Stimulated activated naive CD8-positive, alpha-beta T cell treated with anti-CD3 and anti-CD28 coated beads, Interleukin-15, amount 100 ng/mL, for 72 hours (primary cell): ENCODE data around the gene IGSF8.
"Not testable (repeated sequence)": the region's sequence is repeated elsewhere in the genome, so short reads cannot be mapped to it uniquely, and the experiment has no call there.

Experiments used
- ATAC-seq: fragments of 150-1000 bp; cut with Tn5 transposase; 2 replicates; pipeline ENCODE4 v1.10.0; 2021; ENCODE audit warnings: mild to moderate bottlenecking, moderate library complexity
- DNase-seq, 2 donors: peaks; one replicate each; pipeline ENCODE4 v3.0.0; 2021 to 2022
- H3K27ac Mint-ChIP-seq, 2 donors: one replicate each; pipeline ENCODE4 v1.8.0; 2022; ENCODE audit warnings: mild to moderate bottlenecking in 2 of 2, mixed read lengths in 2 of 2, moderate library complexity in 2 of 2
- H3K27me3 Mint-ChIP-seq: one replicate; pipeline ENCODE4 v1.8.0; 2022; ENCODE audit warnings: mixed read lengths
- H3K4me1 Mint-ChIP-seq: one replicate; pipeline ENCODE4 v1.8.0; 2022; ENCODE audit warnings: mild to moderate bottlenecking, mixed read lengths
- H3K4me3 Mint-ChIP-seq, 2 donors: one replicate each; pipeline ENCODE4 v1.8.0; 2022; ENCODE audit warnings: mild to moderate bottlenecking in 2 of 2, mixed read lengths in 2 of 2, moderate library complexity in 1 of 2
- H3K9me3 Mint-ChIP-seq, 2 donors: one replicate each; pipeline ENCODE4 v1.8.0; 2022; ENCODE audit warnings: mixed read lengths in 2 of 2

IGSF8 gene

GRCh38 chr1:160129966-160130365, 31.5 kb upstream of the IGSF8 start:
- Mint-ChIP-seq H3K9me3 (no peaks in the 10 kb centered on the region), H3K27me3 (peaks cover 26% of the 10 kb centered on the region), H3K4me3 (no peak overlapping the region), H3K27ac (no peak overlapping the region), H3K4me1 (peaks cover 6% of the 10 kb centered on the region)
- ATAC-seq (no peak), DNase-seq (no peak)

- H3K27ac Mint-ChIP-seq: no peak overlapping the region
- H3K4me3 Mint-ChIP-seq: no peak overlapping the region
- DNase-seq (no peak), ATAC-seq (no peak)
- H3K4me1 Mint-ChIP-seq: peaks cover 6% of the 10 kb centered on the region
- no peaks in the 10 kb centered on the region for H3K9me3 Mint-ChIP-seq
- peaks cover 26% of the 10 kb centered on the region for H3K27me3 Mint-ChIP-seq
Measured at GRCh38 chr1:160129558-160129957, 31.1 kb upstream of the IGSF8 start.

GRCh38 chr1:160129046-160129445, 30.6 kb upstream of the IGSF8 start:
- Mint-ChIP-seq H3K27ac (no peak overlapping the region), H3K4me1 (peaks cover 6% of the 10 kb centered on the region), H3K9me3 (no peaks in the 10 kb centered on the region), H3K4me3 (no peak overlapping the region), H3K27me3 (peaks cover 26% of the 10 kb centered on the region)
- ATAC-seq: no peak
- DNase-seq: no peak

- no peak for ATAC-seq
- peaks cover 6% of the 10 kb centered on the region for H3K4me1 Mint-ChIP-seq
- H3K27ac Mint-ChIP-seq: no peak overlapping the region
- no peak for DNase-seq
- H3K9me3 Mint-ChIP-seq: no peaks in the 10 kb centered on the region
- H3K4me3 Mint-ChIP-seq: no peak overlapping the region
- H3K27me3 Mint-ChIP-seq: peaks cover 26% of the 10 kb centered on the region
Measured at GRCh38 chr1:160128636-160129035, 30.2 kb upstream of the IGSF8 start.

GRCh38 chr1:160127865-160128523, 29.6 kb upstream of the IGSF8 start:
- H3K27ac Mint-ChIP-seq: no peak overlapping the region
- H3K27me3 Mint-ChIP-seq: peaks cover 23% of the 10 kb centered on the region
- no peak overlapping the region for H3K4me3 Mint-ChIP-seq
- peaks cover 6% of the 10 kb centered on the region for H3K4me1 Mint-ChIP-seq
- DNase-seq (no peak), ATAC-seq (no peak)
- no peaks in the 10 kb centered on the region for H3K9me3 Mint-ChIP-seq

- no peak overlapping the region for H3K4me3 Mint-ChIP-seq
- no peak overlapping the region for H3K27ac Mint-ChIP-seq
- ATAC-seq (no peak), DNase-seq (no peak)
- H3K4me1 Mint-ChIP-seq: peaks cover 6% of the 10 kb centered on the region
- no peaks in the 10 kb centered on the region for H3K9me3 Mint-ChIP-seq
- peaks cover 16% of the 10 kb centered on the region for H3K27me3 Mint-ChIP-seq
Measured at GRCh38 chr1:160127381-160127780, 29.0 kb upstream of the IGSF8 start.

GRCh38 chr1:160126342-160126741, 27.9 kb upstream of the IGSF8 start:
- H3K4me1 Mint-ChIP-seq, H3K4me3 Mint-ChIP-seq, H3K9me3 Mint-ChIP-seq, ATAC-seq, H3K27me3 Mint-ChIP-seq, H3K27ac Mint-ChIP-seq, DNase-seq: not testable (repeated sequence)

GRCh38 chr1:160125746-160126145, 27.3 kb upstream of the IGSF8 start:
- no peak for ATAC-seq
- no peak for DNase-seq
- Mint-ChIP-seq H3K27me3 (peaks cover 8% of the 10 kb centered on the region), H3K4me3 (no peak overlapping the region), H3K4me1 (peaks cover 6% of the 10 kb centered on the region), H3K27ac (no peak overlapping the region), H3K9me3 (no peaks in the 10 kb centered on the region)

- DNase-seq: no peak
- H3K4me1 Mint-ChIP-seq: peaks cover 6% of the 10 kb centered on the region
- no peaks in the 10 kb centered on the region for H3K9me3 Mint-ChIP-seq
- H3K27ac Mint-ChIP-seq: no peak overlapping the region
- H3K4me3 Mint-ChIP-seq: no peak overlapping the region
- no peak for ATAC-seq
- peaks cover 8% of the 10 kb centered on the region for H3K27me3 Mint-ChIP-seq
Measured at GRCh38 chr1:160124705-160125478, 26.5 kb upstream of the IGSF8 start.

- Mint-ChIP-seq H3K9me3 (no peaks in the 10 kb centered on the region), H3K4me1 (peaks cover 6% of the 10 kb centered on the region), H3K4me3 (no peak overlapping the region), H3K27me3 (no peaks in the 10 kb centered on the region), H3K27ac (no peak overlapping the region)
- ATAC-seq: no peak
- DNase-seq: no peak
Measured at GRCh38 chr1:160123726-160124125, 25.3 kb upstream of the IGSF8 start.

DNA sequence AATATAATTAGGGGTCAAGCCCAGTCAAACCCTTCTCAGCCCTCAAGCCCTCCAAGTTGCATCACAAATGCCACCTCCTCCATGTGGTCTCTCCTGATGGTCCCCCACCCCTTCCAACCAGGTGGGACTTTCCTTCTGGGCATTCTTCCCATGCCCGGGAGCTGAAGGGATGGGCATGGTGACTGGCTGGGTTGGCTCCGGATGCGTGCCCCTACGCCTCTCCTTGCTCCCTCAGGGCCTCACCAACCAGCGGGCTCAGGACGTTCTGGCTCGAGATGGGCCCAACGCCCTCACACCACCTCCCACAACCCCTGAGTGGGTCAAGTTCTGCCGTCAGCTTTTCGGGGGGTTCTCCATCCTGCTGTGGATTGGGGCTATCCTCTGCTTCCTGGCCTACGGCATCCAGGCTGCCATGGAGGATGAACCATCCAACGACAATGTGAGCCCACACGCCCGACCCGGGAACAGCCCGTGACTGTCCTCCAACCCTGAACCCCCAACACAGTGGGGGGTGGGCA, 24.6 kb upstream of the IGSF8 start:
- Mint-ChIP-seq H3K9me3 (no peaks in the 10 kb centered on the region), H3K4me1 (peaks cover 2% of the 10 kb centered on the region)

GRCh38 chr1:160121388-160121787, 23.0 kb upstream of the IGSF8 start:
- Mint-ChIP-seq H3K4me3 (no peak overlapping the region), H3K9me3 (no peaks in the 10 kb centered on the region), H3K27ac (no peak overlapping the region), H3K27me3 (peaks cover 5% of the 10 kb centered on the region), H3K4me1 (no peaks in the 10 kb centered on the region)
- no peak for DNase-seq
- ATAC-seq: no peak

More for the DNA sequence above, 24.6 kb upstream of the IGSF8 start:
- DNase-seq: no peak
- H3K4me3 Mint-ChIP-seq: no peak overlapping the region
- H3K27me3 Mint-ChIP-seq: no peaks in the 10 kb centered on the region
- no peak overlapping the region for H3K27ac Mint-ChIP-seq
- no peak for ATAC-seq

- Mint-ChIP-seq H3K4me3 (no peak overlapping the region), H3K27ac (no peak overlapping the region), H3K27me3 (peaks cover 10% of the 10 kb centered on the region), H3K9me3 (no peaks in the 10 kb centered on the region), H3K4me1 (no peaks in the 10 kb centered on the region)
- ATAC-seq (no peak), DNase-seq (no peak)
Measured at GRCh38 chr1:160120797-160121196, 22.4 kb upstream of the IGSF8 start.

- Mint-ChIP-seq H3K27ac (no peak overlapping the region), H3K4me3 (no peak overlapping the region), H3K4me1 (no peaks in the 10 kb centered on the region), H3K9me3 (no peaks in the 10 kb centered on the region), H3K27me3 (peaks cover 10% of the 10 kb centered on the region)
- ATAC-seq: no peak
- DNase-seq: no peak
Measured at GRCh38 chr1:160118928-160119327, 20.5 kb upstream of the IGSF8 start.

DNA sequence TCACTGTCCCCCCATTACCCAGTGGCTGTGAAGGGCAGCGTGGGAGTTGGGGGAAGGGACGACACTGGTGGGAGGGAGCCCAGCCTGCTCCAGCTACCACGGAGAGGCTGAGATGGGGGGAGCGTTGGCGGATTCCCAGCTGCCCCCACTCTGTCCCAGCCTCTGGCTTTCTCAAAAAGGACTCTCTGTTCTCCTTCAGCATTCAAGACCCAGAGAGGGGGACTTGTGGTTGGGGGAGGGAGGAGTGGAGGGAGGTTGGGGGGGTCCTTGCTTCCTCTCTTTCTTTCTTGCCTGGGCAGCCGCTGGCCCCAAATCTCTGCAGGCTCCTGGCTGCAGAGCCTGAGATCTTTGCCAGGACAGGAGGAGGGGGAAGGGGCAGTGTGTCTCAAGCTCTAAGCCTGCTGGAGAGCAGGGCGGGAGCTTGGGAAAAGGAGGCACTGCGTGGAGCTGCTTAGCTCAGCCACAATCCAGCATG, 19.3 kb upstream of the IGSF8 start:
- ATAC-seq (no peak), DNase-seq (no peak)
- no peaks in the 10 kb centered on the region for H3K9me3 Mint-ChIP-seq
- no peak overlapping the region for H3K4me3 Mint-ChIP-seq
- no peaks in the 10 kb centered on the region for H3K4me1 Mint-ChIP-seq
- H3K27me3 Mint-ChIP-seq: peaks cover 10% of the 10 kb centered on the region
- H3K27ac Mint-ChIP-seq: no peak overlapping the region

- no peak overlapping the region for H3K27ac Mint-ChIP-seq
- H3K4me1 Mint-ChIP-seq: no peaks in the 10 kb centered on the region
- H3K4me3 Mint-ChIP-seq: no peak overlapping the region
- DNase-seq: no peak
- peaks cover 10% of the 10 kb centered on the region for H3K27me3 Mint-ChIP-seq
- ATAC-seq: no peak
- H3K9me3 Mint-ChIP-seq: no peaks in the 10 kb centered on the region
Measured at GRCh38 chr1:160117300-160117699, 18.9 kb upstream of the IGSF8 start.
